NCI-H82 treated with DMSO at 0.1 percent for 48 hours (cell line): ENCODE data around the gene FBXO45.
"Not testable (repeated sequence)": the region's sequence is repeated elsewhere in the genome, so short reads cannot be mapped to it uniquely, and the experiment has no call there.

Source experiments
- DNase-seq: peaks from one replicate; lab custom pipeline; 2025; ENCODE audit not compliant: unreplicated experiment; lab: John Stamatoyannopoulos, UW

The FBXO45 gene

DNA sequence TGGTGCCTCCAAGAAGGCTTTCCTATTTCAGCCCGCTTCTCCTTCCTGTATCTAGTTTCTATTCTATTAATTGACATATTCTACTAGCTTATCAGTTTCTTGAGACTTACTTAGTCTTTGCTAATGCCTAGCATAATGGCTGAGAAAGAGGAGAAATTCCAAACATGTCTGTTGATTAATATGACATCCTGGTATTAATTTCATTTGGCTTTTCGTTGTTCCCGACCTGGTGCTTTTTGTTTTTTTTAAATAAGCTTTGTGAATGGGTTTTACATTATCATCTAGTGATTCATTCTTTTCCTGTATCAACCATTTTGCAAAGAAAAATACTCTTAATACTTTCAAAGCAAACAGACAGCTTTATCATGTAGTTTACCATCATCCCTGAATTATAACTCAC is 13.2 kb upstream of the FBXO45 start:
- no peak for DNase-seq

DNA sequence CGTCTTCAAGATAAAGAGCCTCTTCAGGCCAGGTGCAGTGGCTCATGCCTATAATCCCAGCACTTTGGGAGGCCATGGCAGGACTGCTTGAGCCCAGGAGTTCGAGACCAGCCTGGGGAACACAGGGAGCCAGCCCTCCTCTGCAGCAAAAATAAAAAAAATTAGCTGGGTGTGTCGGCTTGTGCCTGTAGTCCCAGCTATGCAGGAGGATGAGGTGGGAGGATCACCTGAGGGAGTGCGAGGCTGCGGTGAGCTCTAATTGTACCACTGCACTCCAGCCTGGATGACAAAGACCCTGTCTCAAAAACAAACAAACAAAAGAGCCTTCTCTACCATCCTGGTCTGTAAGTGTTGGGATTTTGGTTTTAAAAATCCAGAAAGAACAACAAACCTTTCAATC is 11.2 kb upstream of the FBXO45 start:
- no peak for DNase-seq

DNA sequence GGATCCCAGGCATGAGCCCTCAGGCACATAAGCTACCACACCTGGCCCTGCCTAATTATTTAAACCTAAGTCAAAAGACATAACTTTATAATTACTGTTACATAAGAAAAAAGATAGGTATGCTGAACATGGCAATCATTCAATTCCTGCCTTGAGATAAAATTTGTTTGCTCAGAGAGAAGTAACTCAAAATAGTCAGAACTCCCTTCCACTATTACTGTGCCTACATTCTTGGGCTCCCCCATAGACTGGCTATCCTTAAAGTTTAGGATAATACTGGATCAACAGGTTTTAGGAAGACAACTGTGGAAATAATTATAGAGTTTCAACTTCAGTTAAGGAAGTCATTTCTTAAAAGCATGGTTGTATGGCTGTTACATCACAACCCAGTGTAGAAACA is 10.0 kb upstream of the FBXO45 start:
- DNase-seq, result no peak

DNA sequence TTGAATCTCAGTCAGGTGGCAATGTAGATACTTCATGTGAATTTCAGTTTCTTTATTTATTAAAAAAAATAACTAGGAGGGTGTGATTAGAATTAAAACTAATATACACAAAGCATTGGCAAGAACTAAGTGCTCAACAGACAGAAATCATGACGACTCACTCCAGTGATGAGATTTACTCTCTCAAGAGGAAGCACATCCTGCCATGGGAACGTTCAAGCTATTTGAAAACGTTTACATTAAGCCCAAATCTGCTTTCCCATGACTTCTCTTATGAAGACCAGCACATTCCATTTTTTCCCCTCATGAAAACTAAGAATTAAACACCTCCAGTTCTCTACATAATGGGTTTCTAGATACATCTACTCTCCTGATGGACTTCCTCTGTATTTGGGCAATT is 8.6 kb upstream of the FBXO45 start:
- DNase-seq, result no peak

DNA sequence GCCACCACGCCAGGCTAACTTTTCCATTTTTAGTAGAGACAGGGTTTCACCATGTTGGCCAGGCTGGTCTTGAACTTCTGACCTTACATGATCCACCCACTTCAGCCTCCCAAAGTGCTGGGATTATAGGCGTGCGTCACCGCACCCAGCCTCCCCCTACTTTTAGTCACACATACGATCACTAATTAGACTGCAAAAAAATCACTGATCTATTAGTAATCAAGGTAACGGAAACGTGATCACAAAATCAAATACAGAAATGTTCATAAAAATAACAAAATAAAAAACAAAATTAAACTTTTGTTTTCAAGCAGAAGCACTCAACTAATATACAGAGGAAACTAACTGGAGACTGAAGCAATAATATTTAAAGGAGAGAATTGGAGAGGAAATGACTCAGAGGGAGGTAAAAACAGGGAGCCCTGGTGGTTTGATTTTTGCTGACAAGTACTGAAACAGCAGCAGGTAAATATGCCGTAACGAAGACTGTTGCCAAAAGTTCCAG is 4.7 kb upstream of the FBXO45 start:
- DNase-seq, result no peak

DNA sequence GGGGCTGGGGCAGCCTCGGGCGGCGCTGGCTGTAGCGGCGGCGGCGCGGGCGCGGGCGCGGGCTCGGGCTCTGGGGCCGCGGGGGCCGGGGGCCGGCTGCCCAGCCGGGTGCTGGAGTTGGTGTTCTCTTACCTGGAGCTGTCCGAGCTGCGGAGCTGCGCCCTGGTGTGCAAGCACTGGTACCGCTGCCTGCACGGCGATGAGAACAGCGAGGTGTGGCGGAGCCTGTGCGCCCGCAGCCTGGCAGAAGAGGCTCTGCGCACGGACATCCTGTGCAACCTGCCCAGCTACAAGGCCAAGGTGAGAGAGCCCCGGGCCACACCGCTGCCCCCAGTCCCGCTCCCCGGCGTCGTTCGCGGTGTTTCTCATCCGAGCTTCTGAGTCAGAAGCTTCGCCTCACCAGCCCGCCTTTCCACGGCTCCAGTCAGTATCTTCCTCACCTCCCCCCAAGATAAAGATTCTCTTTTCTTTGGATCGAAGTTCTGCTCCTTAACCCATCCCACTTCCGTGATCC is 600 bp downstream of the FBXO45 start:
- no peak for DNase-seq

DNA sequence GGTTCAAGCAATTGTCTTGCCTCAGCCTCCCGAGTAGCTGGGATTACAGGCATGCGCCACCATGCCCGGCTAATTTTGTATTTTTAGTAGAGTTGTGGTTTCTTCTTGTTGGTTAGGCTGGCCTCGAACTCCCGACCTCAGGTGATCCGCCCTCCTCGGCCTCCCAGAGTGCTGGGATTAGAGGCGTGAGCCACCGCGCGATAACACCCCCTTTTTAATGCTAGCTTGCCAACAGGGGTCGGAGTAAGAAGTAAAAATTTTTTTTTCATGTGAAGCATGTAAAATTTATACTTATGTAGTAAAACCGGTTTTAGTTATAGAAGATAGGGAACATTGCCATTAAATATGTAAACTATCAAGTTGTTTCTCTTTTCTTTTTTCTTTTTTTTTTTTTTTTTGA is 1.9 kb downstream of the FBXO45 start:
- not testable (repeated sequence) for DNase-seq

GRCh38 chr3:196572389-196572788 is 3.9 kb downstream of the FBXO45 start:
- DNase-seq, result no peak

DNA sequence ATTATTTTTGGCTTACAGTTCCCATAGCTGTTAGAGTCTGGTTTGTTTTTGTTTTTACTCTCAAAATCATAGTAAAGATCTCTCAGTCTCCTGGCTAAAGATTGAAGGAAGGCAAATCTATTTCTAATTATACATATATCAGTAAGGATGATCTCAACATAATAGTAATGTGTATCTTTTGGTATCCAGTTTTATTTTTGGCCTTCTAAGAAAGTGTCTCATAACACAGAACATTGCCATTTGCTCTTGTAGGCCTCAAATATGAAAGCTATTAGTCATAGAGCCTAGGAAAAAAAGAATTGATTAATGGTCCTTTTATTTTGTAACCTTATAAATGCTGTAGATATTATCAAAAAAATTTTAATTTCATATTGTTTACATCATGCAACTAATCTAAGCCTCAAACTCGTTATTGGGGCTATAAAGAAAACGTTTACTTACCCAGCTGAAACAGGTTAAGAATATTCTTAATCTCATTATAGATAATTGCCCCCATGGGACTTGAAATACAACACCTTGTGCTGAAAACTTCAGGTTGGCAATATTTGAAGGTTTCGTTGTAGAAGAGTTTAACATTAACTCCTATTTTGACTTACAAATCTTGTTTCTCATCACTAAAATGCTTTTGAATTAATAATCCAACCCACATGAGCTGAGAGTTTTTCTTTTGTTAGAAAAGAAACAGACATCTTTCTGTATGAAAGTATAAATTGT is 16.7 kb downstream of the FBXO45 start:
- DNase-seq, result peak; percentile 27

GRCh38 chr3:196590279-196590678 is 21.8 kb downstream of the FBXO45 start:
- peak; percentile 21 for DNase-seq

DNA sequence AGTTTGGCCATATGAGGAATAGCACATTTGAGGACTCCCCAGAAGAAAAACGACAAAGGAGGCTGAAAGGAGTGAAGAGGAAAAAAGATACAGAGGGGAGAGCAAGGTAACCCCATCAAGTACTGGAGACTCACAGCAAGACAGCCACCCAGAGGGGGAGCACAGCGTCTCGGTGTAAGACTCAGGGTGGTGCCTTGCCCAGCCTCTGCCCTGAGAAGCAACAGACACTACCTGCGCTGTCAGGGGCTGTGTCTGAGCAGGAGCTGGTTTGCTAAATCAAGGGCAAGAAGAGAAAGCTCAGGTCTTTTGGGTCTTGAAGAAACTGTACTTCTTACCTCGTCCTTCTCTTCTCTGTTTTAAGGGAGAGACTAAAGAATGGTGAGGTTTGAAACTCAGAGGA is 27.9 kb downstream of the FBXO45 start:
- no peak for DNase-seq

- not testable (repeated sequence) for DNase-seq
Measured at GRCh38 chr3:196597971-196598733, 29.7 kb downstream of the FBXO45 start.

- DNase-seq, result no peak
Measured at GRCh38 chr3:196599734-196600128, 31.3 kb downstream of the FBXO45 start.

DNA sequence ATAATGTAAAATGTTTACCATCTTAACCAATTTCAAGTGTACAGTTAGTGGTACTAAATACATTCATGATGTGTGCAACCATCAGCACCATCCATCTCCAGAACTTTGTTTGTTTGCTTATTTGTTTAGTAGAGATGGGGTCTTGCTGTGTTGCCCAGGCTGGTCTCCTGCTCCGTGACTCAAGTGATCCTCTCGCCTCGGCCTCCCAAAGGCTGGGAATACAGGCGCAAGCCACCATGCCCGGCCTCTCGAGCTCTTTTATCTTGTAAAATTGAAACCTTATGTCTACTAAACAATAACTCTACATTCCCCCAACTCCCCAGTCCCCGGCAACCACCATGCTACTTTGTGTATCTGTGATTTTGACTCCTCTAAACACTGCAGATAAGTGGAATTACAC is 31.9 kb downstream of the FBXO45 start:
- DNase-seq, result no peak

DNA sequence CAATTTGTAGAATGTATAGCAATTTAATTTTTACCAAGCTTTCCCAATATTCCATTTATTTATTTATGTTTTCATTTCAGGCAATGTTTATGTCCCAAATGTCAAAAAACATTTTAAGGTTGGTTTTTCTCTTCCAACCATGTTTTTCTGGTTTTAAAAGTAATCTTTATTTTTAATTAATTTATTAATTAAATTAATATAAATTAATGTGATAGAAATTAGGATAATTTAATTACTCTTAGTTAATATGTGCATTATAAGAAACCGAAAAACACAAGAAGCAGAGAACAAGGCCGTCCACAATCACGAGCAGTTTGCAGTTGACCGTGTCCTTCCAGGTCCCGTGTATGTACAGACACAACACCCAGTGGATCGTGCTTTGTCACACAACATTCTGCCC is 34.2 kb downstream of the FBXO45 start:
- DNase-seq, result no peak

DNA sequence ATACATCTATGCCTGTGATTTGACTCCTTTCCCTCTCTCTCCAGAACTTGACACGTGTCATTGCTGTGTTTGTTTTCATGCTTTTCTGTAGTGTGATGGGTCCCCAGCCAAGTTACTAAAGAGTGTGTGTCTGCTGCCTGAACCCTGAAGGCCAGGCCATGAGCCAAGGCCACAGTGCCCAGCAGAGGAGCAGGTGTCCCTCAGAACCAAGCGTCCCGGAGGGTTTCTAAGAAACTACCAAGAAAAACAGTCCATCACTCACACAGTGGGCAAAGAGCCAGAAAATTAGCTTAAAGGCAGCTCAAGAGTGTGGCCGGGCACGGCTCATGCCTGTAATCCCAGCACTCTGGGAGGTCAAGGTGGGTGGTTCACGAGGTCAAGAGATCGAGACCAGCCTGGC is 35.2 kb downstream of the FBXO45 start:
- DNase-seq, result no peak

- no peak for DNase-seq
Measured at GRCh38 chr3:196604548-196604947, 36.1 kb downstream of the FBXO45 start.

GRCh38 chr3:196608693-196609092 is 40.2 kb downstream of the FBXO45 start:
- no peak for DNase-seq

- peak; percentile 61 for DNase-seq
Measured at GRCh38 chr3:196609343-196609775, 40.9 kb downstream of the FBXO45 start.

GRCh38 chr3:196609805-196610515 is 41.5 kb downstream of the FBXO45 start:
- DNase-seq, result no peak

DNA sequence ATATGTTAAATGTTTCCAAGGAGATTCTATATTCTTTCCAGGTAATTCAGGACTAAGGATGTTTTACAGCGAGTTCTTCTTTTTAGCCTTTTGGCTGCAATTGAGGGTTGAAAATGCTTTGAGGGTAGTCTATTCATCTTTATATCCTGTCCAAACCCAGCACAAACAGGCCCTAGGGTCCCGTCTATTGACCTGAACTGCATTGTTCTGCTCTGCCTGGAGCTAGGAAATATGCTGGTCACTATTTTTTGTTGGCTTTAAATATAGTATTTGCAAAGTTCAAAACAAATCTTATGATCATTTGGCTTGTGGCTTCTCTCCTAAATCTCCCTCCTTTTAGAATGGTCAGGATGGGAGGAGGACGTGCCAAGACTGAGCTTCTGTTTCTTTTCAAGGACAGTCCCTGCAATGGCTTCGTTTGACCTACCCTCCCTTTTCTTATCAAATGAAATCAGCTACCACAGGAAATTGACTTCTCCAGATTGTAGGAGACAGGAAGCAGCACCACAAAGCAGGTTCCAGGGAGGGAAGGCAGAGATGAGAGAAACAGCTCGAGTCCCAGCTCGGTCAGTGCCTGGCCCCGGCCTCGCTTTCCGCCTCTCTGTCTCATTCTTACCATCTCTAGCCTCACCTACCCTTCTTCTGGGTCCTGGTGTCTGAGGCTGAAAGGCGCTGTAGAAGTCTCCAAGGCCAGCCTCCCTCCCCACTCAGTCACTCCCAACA is 43.5 kb downstream of the FBXO45 start:
- no peak for DNase-seq
